Skin epidermis (tissue), 12 donors: Measurements from ENCODE around the gene LIG3.
"Not testable (repeated sequence)": the region's sequence is repeated elsewhere in the genome, so short reads cannot be mapped to it uniquely, and the experiment has no call there.

ENCODE experiments used
- H3K27ac ChIP-seq, 21 experiments: fragments of 200-600 bp; sonication (generic) in 11 of 21; one replicate each; pipeline ENCODE4 v1.5.0; 2020; ENCODE audit warnings: mild to moderate bottlenecking in 3 of 21, inconsistent platforms in 2 of 21, moderate library complexity in 2 of 21
- H3K4me3 ChIP-seq, 7 experiments: fragments of 200-600 bp; sonication (generic) in 2 of 7; one replicate each; pipeline ENCODE4 v1.5.0; 2020; ENCODE audit warnings: inconsistent platforms in 2 of 7, mild to moderate bottlenecking in 2 of 7, moderate library complexity in 1 of 7

LIG3 gene

DNA sequence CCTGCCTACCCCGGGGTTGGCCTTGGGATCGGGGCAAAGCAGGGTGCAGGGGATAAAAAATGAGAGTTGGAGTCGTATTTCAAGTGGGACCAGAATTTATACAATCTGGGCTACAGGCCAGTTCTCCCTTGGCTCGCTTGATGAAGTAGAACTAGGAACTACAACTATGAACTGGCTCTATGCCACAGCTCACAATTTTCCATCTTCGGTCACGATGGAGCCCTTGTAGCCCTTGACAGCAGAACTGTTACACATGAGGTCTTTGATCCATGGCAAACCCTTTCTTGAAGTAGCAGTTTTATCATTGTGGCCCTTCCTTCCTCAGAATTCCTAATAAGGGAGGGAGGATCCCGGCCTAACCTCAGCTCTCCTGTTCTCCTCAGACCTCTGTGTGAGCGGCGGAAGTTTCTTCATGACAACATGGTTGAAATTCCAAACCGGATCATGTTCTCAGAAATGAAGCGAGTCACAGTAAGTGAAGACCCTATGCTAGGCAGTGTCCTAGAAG lies 17.1 kb downstream of the LIG3 start:
- Histone ChIP-seq H3K27ac (peak overlapping the region in 2 of 21 experiments; percentile 12 to 20), H3K4me3 (no peak overlapping the region)

DNA sequence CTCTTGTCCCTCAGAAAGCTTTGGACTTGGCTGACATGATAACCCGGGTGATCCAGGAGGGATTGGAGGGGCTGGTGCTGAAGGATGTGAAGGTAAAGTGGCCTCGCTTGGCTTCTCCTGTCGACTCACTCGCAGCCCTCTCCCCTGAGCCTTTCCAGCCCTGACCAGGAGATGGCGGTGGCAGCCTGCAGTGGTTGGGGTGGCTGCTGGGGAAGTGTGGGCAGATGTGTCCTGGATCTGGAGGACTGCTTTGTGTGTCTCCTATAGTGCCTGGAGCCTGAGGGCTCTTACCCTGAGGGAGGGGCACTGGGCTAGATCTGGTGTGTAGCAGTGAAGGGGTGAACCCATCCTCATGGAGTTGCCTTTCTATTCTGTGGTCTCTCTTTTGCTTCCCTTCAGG lies 17.9 kb downstream of the LIG3 start:
- Histone ChIP-seq H3K27ac (peak overlapping the region in 5 of 21 experiments; percentile 2 to 41 (median 17)), H3K4me3 (no peak overlapping the region)

DNA sequence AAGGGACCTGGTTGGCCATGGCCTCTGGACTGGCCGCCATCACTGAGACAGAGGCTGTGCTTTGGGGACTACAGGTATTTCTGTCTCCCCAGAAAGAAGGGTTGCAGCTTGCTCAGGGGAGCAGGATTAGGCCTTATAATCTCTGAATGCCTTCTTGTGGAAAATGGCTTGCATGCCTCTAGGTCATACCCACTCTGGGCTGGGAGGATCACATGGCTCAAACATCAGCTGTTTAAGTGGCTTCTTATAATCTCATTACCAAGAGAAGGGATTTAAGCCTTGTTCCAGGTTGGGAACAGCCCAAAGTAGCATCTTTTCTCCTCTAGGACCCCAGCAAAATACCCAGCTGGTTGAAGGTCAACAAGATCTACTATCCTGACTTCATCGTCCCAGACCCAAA lies 19.1 kb downstream of the LIG3 start:
- H3K27ac ChIP-seq: no peak overlapping the region
- no peak overlapping the region for H3K4me3 ChIP-seq

DNA sequence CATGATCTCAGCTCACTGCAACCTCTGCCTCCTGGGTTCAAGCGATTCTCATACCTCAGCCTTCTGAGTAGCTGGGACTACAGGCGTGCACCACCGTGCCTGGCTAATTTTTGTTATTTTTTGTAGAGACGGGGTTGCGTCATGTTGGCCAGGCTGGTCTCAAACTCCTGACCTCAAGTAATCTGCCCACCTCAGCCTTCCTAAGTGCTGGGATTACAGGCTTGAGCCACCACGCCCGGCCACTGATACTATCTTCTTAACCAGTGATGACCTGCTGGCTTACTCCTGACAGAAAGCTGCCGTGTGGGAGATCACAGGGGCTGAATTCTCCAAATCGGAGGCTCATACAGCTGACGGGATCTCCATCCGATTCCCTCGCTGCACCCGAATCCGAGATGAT lies 20.7 kb downstream of the LIG3 start:
- H3K27ac ChIP-seq, H3K4me3 ChIP-seq: not testable (repeated sequence)

DNA sequence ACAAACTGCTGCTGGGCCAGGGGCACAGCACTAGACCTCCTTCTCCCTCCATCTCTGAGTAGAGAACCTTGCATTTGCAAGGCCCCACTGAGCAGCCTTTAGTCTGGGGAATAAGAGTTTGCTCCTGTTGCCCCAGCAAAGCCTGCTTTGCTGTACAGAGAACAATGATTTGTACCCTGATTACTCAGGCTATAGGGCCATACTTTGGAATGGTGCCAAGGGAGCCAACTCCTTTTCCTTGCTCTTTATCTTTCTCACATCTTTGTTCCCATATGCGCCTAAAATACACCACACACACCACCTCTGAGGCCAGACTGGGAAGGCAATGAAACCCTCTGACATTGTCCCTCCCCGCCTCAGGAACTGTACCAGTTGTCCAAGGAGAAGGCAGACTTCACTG lies 21.2 kb downstream of the LIG3 start:
- Histone ChIP-seq H3K27ac (no peak overlapping the region), H3K4me3 (no peak overlapping the region)

DNA sequence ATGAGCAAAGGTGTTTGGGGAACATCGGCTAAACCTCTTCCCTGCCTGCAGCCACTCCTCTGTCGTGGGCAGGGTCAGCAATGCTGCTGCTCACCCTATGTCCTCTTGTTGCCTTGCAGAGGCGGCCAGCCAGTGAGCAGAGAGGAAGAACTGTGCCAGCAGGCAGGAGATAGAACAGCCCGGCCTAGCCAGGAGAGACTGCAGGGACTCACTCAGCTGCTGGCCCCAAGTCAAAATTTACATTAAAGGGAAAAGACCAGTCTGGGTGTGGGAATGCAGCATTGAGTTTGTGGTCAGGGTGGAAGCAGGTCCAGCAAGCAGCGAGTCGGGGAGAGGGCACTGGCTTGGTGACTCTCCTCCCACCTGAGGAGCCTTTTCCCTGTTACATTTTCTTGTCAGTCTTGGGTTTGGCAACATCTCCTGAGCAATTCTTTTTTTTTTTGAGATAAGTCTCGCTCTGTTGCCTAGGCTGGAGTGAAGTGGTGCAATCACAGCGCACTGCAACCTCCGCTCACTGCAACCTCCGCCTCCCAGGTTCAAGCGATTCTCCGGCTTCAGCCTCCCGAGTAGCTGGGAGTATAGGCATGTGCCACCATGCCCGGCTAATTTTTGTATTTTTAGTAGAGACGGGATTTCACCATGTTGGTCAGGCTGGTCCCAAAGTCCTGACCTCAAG lies 22.7 kb downstream of the LIG3 start:
- Histone ChIP-seq H3K27ac (no peak overlapping the region), H3K4me3 (no peak overlapping the region)

DNA sequence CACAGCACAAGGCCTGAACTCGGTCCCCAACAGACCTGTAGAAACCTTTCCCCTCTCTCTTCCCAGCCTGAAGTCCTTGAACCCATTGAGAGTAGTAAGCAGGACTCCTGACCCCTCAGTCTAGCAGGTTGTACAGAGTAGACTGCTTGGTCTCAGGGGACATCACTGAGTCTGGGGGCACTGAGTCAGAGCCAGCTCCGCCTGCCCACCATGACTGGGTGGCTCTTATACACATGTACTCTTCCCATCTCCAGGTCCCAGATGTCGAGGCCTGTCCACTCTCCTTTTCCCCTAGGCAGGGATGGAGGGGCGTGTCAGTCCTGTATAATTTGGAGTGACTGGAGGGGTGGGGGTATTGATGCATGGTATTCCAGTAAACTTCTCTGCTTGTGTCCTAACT lies 23.5 kb downstream of the LIG3 start:
- Histone ChIP-seq H3K27ac (no peak overlapping the region), H3K4me3 (no peak overlapping the region)

DNA sequence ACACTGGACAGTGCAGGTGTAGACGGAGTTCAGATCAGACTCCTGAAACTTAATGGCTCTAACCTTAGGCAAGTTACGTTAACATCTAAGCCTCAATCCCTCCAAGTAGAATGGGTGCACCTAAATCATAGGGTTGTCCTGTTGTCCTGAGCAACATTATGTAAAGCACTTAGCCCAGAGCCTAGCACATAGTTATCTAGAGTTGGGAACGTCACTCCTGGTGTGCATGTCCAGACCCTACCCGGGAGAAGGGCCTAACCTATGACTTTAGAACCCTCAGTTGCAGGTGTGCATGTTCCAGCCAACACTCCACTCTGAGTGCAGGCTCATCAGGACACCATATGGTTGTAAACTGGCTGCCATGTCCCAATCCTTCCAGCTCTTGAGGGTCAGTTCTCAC lies 26.0 kb downstream of the LIG3 start:
- H3K27ac ChIP-seq: no peak overlapping the region
- H3K4me3 ChIP-seq: no peak overlapping the region

DNA sequence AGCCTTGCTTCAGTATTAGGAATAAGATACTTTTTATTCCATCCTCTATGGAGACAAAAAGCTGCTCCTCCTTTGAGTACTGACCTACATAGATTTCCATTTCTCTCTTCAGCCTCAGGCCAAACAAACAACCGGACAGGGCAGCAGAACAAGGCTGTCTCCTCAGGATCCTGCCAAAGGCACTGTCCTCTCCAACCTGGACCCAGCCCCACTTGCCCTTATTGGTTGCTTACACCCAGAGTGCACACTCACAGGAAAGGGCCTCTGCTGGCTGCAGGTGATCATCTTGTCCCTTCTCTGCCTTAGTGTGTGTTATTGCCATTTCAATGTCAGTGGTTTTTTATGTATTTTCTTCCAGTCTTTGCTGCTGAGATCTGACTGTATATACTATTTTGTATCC lies 26.6 kb downstream of the LIG3 start:
- no peak overlapping the region for H3K4me3 ChIP-seq
- peak overlapping the region in 1 of 21 experiments; percentile 17 for H3K27ac ChIP-seq

DNA sequence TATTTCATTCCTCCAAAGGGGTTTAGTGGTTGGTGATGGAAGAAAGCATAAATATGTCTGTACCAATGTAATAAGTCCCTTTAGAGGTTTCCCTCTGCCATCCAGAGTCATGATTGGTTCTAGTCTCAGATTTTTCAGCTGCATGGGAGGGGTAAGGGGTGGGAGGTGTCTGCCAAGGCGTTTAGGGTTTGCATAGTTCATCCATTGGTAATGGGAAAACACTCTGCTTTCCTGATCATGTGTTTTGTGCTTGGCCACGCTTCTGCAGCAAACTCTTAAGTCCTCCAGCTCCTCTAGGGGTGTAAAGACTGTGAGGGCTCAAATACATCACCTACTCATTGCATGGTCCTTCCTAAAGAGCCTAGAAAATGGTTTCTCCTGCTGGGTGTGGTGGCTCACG lies 29.8 kb downstream of the LIG3 start:
- no peak overlapping the region for H3K4me3 ChIP-seq
- H3K27ac ChIP-seq: no peak overlapping the region

DNA sequence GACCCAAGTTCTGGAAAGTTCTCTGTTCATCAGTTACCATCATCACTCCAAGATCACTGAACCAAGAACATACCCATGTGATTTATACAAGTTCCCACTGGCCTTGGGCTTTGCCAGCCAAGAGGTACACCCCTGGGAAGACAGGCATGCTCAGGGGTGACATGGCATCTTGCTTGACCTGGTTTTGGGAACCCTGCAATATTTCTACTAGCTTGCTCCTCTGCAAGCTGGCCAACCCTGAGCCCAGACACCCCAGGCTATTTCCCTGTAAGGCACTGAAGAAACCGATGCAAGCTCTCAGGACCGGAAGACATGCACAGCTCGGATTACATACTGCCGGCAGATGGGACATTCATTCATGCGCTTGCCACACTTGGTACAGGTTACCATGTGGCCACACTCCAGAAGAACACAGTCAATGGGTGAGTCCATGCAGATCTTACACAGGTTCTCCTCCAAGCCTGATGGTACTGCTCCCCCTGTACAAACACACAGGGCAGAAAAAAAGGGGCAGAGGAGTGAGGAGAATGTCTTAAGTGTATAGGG lies 31.4 kb downstream of the LIG3 start:
- H3K27ac ChIP-seq: no peak overlapping the region
- no peak overlapping the region for H3K4me3 ChIP-seq

DNA sequence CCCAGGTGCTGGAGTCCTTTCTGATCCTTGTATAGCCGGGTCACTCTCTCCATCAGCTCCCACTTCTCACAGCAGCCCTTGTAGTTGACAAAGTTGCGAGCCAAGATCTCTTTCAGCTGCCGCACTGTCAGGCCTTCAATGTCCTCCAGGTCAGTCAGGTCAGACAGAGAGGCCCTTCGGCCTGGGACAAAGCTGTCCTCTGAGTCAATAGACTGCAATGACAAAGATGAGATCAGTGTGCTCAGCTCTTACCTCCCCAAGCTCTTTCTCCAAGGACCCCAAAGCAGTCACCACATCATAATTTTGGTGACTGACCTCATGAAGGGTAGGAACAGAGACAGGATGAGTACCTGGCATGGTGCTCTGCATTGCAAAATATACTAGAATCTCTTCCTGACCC lies 36.1 kb downstream of the LIG3 start:
- no peak overlapping the region for H3K27ac ChIP-seq
- H3K4me3 ChIP-seq: no peak overlapping the region

DNA sequence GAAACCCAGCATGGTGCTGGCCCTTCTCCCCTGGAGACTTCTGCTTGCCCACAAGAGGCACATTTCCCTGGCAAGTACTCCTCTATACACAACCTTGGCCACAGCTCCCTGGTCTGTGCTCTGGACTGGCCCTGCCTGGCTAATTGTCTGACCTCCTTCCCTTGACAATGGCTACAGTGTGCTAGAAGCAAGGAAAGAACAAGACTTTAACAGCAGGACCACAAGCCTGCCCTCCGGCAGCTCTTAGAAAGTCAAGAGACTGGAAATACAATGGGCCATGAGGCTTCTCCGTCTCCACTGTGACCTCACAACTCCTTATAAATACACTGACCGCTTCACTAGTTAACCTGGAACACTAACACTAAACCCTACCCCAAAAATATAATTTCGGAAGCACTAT lies 36.7 kb downstream of the LIG3 start:
- no peak overlapping the region for H3K27ac ChIP-seq
- H3K4me3 ChIP-seq: no peak overlapping the region

DNA sequence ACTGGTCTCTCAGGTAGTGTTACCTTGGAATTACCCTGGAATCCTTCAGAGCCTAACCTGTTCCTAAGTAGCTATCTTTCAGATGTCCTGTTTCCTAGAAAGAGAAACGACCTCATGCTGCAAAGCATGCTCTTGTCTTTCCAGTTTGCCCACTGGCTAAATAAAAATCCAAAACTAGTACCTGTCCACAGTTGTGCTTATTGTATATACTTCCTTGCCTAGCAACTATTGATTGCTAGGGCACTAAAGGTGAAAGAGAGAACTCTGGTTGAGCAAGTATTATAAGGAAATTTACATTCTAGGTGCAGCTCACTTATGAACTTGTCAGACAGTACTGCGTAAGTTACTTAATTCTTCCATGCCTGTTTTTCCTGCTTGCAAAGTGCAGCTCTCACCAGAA lies 38.5 kb downstream of the LIG3 start:
- H3K27ac ChIP-seq: peak overlapping the region in 2 of 21 experiments; percentile 40 to 45
- no peak overlapping the region for H3K4me3 ChIP-seq

DNA sequence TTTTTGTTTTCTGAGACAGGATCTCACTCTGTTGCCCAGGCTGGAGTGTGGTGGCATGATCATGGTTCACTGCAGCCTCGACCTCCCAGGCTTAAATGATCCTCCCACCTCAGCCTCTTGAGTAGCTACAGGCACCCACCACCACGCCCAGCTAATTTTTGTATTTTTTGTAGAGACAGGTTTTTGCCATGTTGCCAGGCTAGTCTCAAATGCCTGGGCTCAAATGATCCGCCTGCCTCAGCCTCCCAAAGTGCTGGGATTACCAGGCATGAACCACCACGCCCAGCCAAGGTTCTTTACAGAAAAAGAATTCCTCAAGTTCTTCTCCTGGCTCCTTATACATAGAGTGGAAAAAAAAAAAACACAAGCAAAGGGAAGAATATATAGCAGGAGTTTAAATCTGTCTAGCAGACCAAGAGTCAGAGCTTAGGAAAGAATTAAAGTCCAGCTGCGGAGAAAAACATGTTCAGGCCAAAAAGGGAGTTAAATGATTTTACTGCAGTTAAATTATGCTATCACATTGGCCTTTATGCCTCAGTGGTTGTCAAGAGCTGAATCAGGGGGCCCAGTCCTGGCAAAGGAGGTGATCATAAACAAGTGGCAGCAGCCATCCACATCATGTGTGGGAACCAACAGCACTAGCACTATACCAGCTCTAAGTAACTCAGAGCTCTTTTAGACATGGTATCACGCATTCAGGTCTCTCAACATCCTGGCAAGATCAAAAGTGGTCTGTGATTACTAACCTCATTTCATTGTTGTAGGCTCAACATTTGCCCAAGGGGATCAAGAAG lies 39.3 kb downstream of the LIG3 start:
- Histone ChIP-seq H3K4me3 (no peak overlapping the region), H3K27ac (peak overlapping the region in 6 of 21 experiments; percentile 23 to 55 (median 42))

DNA sequence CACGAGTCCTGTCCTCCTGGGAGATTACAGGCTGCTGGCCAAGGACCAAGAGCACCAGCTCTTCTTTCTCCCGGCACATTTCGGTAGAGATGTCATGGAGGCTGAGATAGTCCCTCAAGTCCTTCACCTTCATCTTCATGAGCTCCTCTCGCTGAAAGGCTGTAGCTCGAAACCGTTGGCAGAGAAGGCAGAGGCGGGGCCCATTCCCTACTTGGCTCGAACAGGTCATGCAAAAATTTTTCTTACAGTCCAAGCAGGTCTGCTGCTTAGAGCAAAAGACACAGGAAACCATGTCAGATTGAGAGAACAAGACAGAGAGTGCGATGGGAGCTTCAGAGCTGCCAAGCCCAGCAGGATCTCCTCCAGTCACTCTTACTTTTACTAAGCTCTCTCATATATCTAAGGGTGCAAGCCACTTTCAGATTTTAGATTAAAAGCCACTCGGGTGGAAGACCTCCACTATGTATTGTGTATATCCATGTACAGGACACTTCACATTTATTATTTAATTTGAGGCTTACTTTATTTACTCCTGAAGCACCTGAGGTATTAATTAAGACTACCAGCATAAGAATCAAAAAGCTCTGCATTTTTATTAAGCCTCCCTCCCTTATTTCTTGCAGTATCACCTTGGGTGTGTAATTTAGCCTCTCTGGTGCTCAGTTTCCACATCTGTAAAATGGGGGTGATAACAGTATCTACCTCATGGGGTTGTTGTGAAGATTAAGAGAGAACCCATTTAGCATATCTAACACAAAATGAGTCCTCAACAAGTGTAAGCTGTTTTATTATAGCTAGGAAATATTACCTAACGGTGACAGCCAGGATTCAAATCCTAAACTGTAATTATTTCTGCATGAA lies 41.4 kb downstream of the LIG3 start:
- H3K4me3 ChIP-seq: no peak overlapping the region
- H3K27ac ChIP-seq: peak overlapping the region in 17 of 21 experiments; percentile 17 to 91 (median 62)

DNA sequence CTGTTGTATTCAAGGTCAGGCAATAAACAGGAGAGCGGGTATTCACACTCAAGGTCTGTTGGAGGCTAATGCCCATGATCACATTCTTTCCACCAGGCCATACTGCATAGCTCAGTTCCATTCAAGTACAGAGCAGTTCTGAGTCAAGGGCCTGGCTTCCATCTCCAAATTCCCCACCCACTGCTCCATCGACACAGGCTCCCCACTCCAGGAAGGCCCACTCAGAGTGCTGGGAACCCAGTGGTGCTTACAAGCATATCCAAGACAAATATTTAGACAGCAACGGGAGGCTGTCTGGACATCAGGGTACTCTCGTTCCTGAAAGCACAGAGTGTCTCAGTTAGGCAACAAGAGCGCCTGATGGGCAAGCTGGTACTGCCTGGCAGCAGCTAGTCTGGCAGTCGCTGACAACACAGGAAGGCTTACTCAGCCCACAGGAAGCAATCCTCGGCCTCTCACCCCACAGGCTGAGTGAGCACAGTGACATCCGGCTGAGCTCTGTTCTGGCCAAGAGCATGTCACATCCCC lies 42.3 kb downstream of the LIG3 start:
- H3K4me3 ChIP-seq: no peak overlapping the region
- H3K27ac ChIP-seq: peak overlapping the region in 19 of 21 experiments; percentile 12 to 91 (median 66)

DNA sequence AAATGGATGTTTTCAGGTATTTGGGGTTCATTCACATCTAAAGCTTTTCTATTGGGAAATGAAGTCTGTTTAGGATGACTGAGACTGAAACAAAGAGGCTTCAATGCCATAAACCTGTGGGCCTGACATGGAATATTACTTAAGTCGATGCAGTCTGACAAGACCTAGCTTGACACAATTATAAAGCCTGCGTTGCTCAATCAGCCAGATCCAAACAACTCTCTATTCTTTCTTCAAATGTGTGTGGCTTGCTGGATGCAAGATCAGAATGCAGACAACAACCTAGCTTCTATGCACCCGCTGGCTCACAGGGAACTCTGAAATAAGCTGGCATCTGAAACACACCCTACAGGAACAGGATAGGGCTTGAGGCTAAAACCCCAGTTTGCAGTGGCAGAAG lies 43.2 kb downstream of the LIG3 start:
- Histone ChIP-seq H3K27ac (peak overlapping the region in 17 of 21 experiments; percentile 31 to 91 (median 69)), H3K4me3 (no peak overlapping the region)

DNA sequence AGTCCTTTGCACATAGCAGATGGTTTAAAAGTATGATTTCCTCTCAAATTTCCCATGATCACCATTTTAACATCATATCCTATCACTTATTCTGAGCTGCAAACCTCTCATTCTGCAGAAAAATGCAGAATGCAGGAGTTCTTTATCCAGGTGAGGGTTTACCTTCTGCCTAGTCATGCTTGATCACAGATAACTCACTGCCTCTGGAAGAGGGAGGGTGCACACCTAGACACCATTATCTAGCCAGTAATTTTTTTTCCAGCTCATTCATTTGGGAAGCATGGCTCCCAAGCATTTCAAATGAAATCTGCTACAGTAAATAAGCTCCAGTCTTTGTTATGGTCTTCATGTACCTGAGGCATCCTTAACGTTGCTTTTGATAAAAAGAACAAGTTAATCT lies 45.2 kb downstream of the LIG3 start:
- Histone ChIP-seq H3K4me3 (no peak overlapping the region), H3K27ac (no peak overlapping the region)

DNA sequence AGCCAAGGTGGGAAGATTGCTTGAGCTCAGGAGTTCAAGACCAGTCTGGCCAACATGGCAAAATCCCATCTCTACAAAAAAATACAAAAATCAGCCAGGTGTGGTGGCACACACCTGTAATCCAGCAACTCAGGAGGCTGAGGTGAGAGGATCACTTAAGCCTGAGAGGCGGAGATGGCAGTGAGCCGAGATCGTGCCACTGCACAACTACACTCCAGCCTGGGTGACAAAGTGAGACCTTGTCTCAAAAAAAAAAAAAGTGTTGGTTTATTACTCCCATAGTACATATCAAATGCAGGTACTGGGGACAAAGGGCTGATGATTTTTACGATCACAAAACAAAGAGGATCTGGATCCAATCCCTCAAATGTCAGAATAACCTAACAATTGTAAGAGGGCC lies 47.8 kb downstream of the LIG3 start:
- H3K4me3 ChIP-seq: not testable (repeated sequence)
- H3K27ac ChIP-seq: peak overlapping the region in 5 of 21 experiments; percentile 16 to 50 (median 24)
